Measurements from ENCODE around the gene SIPA1L3.

- no peak for TF ChIP-seq CTCF (IDR thresholded peaks at IDR 0.05)
- TF ChIP-seq POLR2A (IDR thresholded peaks at IDR 0.05), result no peak
- no peak for TF ChIP-seq POLR2AphosphoS5 (IDR thresholded peaks at IDR 0.05)
- TF ChIP-seq EP300 (IDR thresholded peaks at IDR 0.05), result no peak
Measured at GRCh38 chr19:38099966-38100365, 193.0 kb downstream of the SIPA1L3 start.

Measured in upper lobe of left lung (tissue), 4 donors.